ENCODE data around the gene CMTM5.
"Not testable (repeated sequence)": the region's sequence is repeated elsewhere in the genome, so short reads cannot be mapped to it uniquely, and the experiment has no call there.

Gene CMTM5

GRCh38 chr14:23400496-23401149 lies 23.8 kb downstream of the CMTM5 start:
- not testable (repeated sequence) for DNase-seq

GRCh38 chr14:23401291-23401690 lies 24.4 kb downstream of the CMTM5 start:
- no peak for DNase-seq

GRCh38 chr14:23402296-23403138 lies 25.7 kb downstream of the CMTM5 start:
- DNase-seq = no peak

- DNase-seq = no peak
Observed at GRCh38 chr14:23403139-23403438, 26.2 kb downstream of the CMTM5 start.

GRCh38 chr14:23403908-23404307 lies 27.1 kb downstream of the CMTM5 start:
- no peak for DNase-seq

GRCh38 chr14:23404331-23404900 lies 27.6 kb downstream of the CMTM5 start:
- no peak for DNase-seq

- no peak for DNase-seq
Observed at GRCh38 chr14:23405096-23405495, 28.2 kb downstream of the CMTM5 start.

GRCh38 chr14:23405516-23406025 lies 28.7 kb downstream of the CMTM5 start:
- no peak for DNase-seq

- no peak for DNase-seq
Observed at GRCh38 chr14:23406244-23406643, 29.4 kb downstream of the CMTM5 start.

GRCh38 chr14:23406725-23407355 lies 30.0 kb downstream of the CMTM5 start:
- no peak for DNase-seq

GRCh38 chr14:23407516-23408306 lies 30.9 kb downstream of the CMTM5 start, which contains the start of gene MYH6:
MYH6 (minus strand) TSS chr14:23408273; CDS start chr14:23407223, 1,050 bp downstream.
- no peak for DNase-seq

GRCh38 chr14:23408307-23408630 lies 31.4 kb downstream of the CMTM5 start:
- no peak for DNase-seq

- DNase-seq = no peak
Observed at GRCh38 chr14:23409475-23409874, 32.6 kb downstream of the CMTM5 start.

GRCh38 chr14:23409966-23410635 lies 33.3 kb downstream of the CMTM5 start:
- no peak for DNase-seq

GRCh38 chr14:23411563-23412525 lies 35.0 kb downstream of the CMTM5 start:
- DNase-seq = no peak

GRCh38 chr14:23413681-23414080 lies 36.8 kb downstream of the CMTM5 start:
- DNase-seq = no peak

- DNase-seq = no peak
Observed at GRCh38 chr14:23414254-23414653, 37.4 kb downstream of the CMTM5 start.

- no peak for DNase-seq
Observed at GRCh38 chr14:23414906-23415820, 38.3 kb downstream of the CMTM5 start.
